CD4-positive, alpha-beta T cell treated with Interleukin-17A for 1 hour (primary cell): ENCODE results near the gene TP53I13.
A peak's percentile ranks its signal among the peaks of the same experiment; 100 is the strongest.

Experiments
- DNase-seq: peaks from one replicate; pipeline ENCODE4 v3.0.0-alpha.2; 2020

TP53I13 gene

DNA sequence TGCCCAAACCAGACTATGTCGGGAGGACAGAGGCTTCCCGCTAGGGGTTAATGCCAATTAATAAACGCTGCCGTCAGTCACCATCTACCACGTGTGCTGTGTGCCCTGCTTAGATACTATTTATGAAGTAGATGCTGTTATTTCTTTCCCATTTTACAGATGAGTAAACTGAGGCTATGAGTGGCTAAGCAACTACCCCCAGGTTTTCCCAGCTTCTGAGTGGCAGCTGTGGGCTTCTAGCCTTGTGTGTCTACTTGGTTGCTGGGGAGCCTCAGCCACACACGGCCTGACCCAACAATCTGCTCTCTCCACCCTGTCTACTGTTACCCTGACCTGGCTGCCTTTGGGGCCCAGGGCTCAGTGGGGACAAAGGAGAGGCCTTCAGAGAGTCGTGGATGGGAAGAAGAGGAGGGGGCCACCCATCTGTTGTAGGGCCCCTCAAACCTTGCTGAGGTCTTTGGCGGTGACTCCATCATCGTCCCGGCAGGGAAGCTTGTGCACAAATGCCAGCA lies 13.8 kb downstream of the TP53I13 start:
- no peak for DNase-seq

GRCh38 chr17:29582772-29583171 lies 14.3 kb downstream of the TP53I13 start:
- no peak for DNase-seq

DNA sequence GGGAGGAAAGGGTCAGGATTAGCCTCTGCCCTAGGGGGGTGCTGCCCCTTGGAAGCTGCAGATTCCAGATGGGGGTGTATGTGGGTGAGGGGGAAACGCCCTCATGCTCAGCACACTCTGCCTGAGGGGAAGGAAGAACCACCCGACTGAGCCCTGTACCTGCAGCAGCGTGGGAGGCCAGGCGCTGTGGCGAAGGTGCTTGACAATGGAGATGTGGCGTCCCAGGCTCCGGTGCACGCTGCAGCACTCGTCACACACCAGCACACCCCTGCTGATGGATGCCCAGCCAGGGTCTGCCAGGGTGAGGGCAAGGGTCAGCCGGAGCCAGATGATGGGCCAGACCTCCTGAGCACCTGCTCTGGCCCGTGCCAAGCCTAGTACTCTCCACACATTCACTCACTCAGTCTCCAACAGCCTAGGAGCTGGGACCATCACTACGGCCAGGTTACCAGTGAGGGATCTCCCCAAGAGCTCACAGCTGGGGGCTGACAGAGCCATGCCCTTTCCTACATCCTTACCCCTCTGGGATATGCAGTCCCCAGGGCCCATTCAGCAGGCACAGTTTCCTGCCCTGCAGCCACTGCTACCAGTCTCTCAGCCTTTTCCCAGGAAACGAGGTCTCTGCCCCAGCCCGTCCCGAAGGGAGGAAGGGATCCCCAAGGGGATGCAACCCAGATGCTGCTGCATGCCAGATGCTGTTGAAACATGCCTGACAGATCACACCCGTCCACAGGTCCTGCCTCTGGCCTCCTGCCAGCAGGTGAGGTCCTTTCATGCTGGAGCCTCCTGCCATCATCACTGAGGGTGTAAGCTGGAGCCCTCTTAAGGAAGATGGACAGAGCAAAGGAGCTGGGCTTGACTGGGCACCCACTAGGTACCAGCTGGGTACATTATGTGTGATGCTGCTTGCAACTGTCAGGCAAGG lies 15.1 kb downstream of the TP53I13 start:
- no peak for DNase-seq

- DNase-seq, result no peak
These were observed 16.1 kb downstream of the TP53I13 start for GRCh38 chr17:29584452-29585079.

DNA sequence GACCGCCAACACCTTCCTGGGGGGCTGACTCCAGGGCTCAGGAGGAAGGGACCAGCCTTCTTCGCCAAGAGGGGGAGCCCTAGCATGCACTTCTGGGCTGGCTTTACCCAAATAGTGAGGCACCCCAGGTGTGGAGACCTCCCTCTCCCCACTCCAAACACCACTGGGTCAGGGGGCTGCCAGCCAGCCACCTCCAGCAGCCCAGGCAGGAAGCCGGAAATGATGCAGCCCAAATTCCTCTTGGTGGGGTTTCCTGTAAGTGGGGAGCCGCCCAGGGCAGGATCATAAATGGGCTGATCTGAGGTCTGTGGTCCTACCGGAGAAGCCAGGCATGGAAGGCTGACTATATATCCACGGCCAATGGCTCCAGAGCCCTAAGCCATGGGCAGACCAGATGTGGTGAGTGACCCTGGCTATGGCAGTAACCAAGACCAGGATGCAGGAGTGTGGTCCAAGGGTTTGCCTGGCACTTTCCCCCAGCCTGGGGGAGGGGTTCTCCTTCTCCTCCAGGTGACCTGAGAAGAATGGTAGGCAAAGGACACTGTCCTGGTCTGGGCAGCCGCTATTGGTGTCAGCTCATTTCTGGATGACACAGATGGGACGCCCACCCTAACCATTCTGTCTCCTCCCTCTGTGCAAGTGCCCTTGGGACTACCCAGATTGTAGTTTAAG lies 16.7 kb downstream of the TP53I13 start:
- DNase-seq, result peak; percentile 48

- no peak for DNase-seq
These were observed 18.4 kb downstream of the TP53I13 start for GRCh38 chr17:29586676-29587469.

DNA sequence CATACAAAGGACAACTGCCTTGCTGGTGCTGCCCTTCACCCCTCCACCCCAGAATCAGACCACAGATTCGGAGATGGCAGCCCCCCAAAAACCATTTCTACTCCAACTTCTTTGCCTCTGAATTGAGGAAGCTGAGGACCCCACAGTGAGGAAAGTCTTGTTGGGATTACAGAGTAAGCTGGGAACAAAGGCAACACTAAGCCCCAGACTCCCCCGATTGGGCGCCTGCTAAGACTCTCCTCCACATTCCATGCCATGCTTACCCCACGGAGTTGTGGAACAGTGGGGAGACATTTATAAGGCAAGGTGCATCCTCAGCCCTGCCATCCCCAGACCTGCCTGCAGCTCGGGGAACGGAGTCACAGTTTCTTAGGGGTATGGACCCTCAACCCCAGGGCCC lies 19.1 kb downstream of the TP53I13 start:
- DNase-seq, result no peak

- no peak for DNase-seq
These were observed 19.6 kb downstream of the TP53I13 start for GRCh38 chr17:29588017-29588561.

DNA sequence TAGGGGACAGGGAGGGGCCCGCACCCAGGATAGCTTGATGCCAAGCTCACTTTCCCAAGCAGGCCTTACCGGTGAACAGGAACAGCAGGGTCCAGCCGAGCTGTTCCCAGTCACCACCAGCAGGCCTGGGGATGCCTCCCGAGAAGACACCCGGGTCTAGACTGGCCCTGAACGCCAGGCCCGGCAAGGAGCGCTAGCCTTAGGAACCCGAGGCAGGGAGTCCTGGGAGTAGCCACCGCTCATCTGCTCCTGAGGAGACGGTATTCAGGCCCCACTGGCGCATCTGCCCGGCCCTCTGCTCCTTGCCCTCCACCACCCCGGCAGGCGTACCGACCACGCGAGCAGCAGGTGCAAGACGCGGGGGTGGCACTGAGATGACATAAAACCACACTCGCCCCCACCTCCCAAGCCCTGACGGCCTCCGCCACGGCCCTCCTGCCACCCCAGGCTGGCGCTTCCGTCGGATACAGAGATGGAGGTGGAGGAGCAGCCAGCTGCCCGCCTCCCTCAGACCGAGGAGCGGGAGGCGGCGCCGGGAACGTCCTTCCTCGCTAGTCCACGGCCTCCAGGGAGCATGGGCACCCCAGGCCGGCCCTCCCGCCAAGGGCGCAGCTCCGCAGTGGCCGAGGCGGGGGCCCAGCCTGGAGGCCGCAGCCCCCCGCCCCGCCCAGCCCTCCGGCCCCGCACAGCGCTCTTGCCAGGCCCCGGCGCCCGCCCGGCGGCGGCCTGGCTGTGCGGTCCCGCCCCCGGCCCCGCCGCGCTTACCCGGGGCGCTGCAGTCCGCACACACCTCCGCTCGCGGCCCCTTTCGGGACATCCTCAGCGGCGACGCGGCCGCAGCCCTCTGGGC lies 20.3 kb downstream of the TP53I13 start:
- DNase-seq, result peak; percentile 54

DNA sequence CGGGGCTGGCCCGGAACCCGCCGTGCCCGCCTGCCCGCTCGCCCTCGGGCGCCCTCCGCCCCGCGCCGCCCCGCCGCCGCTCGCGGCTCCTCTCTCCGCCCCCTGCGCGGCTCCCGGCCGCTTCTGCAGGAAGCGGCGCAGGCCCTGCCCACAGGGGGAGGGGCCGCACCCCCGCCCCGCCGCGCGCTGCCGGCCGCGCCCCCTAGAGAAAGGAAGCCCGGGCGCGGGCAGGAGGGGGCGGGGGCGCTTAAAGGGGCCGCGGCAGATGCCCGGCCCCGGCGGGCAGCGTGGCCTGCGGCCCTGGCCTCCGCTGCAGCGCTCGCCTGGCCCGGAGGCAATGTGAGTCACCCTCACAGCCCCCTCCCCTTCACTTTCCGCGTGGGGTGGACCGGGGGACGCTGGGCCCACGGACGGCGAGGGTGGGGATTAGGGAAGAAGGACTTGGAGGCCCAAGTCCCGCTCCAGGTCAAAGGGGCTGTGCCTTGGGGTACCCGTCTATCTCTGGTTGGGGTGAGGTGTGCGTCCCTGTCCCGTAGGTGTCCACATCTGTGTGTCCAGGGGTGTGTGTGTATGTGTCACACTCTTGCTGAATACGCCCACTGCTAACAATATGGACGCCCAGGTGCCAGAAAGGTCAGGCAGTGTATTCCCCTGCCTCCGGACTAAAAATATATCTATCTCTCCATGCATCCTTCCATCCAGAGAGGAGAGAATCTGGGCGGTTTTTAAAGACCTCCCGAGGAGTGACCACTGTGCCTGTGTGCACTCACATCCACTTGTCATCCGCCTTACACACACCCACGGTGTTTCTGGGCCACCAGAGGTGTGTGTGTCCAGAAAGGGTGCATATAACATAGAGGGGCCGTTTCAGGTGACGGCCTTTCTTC lies 21.3 kb downstream of the TP53I13 start, which contains the start of gene GIT1:
Gene GIT1, minus strand, starts transcription at position 125 of the 887 bp plus-strand sequence. CDS start 270 bp downstream, outside the sequence.
- peak; percentile 85 for DNase-seq

DNA sequence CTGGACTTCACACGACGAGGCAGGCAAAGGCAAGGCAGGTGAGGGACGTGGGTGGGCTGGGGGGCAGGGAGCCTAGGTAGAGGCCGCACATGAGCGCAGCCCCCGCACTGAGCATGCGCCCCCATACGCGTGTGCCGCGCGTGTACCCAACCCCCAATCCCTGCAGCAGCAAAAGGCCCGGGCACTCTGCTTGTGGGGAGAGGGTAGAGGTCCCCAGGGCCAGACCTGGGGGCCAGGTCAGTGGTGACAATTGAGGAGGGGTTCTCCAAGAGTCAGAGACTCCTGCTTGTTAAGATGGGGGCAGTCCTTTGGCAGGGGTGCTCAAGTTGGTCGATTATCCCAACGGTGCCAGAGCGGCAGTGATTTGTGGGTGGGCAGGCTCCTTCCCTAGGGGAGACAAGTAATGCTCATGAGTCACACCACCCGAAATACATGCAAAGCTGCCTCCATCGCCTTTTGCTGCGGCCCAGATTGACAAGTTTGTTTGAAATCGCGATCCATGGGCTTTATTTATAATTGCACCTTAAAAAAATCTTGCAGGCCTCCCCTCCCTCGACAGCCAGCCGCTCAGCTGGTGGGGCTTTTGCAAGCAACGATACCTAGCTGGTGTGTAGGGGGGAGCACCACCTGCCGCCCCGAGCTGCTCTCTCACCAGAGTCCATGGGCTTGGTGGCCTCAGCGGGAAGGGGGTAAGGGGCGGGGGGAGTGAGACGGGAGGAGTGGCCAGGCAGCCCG lies 22.1 kb downstream of the TP53I13 start:
- peak; percentile 25 for DNase-seq

GRCh38 chr17:29591146-29591736 lies 22.7 kb downstream of the TP53I13 start:
- peak; percentile 29 for DNase-seq

GRCh38 chr17:29591737-29592608 lies 23.5 kb downstream of the TP53I13 start:
- DNase-seq, result peak; percentile 81

GRCh38 chr17:29592850-29593551 lies 24.5 kb downstream of the TP53I13 start, which contains the start of gene ANKRD13B:
ANKRD13B (plus strand) TSS chr17:29593132; CDS start chr17:29593622, 490 bp downstream.
- DNase-seq, result peak; percentile 41

DNA sequence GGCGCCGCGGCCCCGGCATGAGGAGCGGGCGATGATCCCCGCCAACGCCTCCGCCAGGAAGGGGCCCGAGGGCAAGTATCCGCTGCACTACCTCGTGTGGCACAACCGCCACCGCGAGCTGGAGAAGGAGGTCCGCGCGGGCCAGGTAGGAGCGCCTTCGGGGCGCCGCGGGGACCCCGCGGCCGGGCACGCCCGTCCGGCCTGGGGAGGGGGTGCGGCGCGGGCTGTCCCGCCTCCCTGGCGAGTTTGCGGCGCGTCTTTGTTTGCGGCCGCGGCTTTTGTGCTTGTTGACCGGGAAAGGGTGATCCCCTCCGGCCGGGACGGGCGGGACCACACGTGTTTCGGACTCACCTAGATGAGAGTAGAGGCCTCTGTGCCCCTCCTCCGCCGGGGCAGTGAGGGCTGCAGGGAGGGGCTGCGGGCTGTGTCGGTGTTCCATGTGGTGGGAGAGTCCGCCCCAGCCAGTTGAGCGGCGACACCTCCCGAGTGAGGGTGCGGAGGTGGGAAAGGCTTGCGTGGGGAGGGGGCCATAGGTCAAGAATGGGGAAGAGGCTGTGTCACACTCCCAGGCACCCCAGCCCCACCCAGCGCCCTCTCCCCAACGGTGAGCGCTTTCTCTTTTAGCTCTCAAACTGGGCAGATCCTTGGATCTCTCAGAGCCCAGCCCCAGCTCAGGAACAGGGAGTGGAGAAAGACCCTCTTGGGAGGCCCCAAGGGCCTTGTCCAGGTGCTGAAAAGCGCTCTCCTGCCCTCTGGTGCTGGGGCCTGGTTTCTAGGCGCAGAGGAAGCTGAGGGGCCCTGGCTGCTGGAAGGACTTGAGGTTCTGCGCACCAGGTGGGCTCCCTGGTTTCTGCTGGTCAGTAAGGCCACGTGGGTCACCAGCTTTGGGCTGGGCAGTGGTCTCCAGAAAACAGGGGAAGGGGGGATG lies 25.4 kb downstream of the TP53I13 start:
- peak; percentile 24 for DNase-seq
